GM12878 (cell line): ENCODE measurements around the gene ITLN1. TPM values are rescaled to one million over a fixed set of nuclear protein-coding genes. Genes with fewer than 3 reads are reported as not detected.

Experiments
- ATAC-seq: fragments of 200-7000 bp; cut with Tn5 transposase; 3 replicates; pipeline ENCODE4 v1.9.1; 2020; ENCODE audit warnings: mild to moderate bottlenecking, moderate library complexity
- BruUV-seq: library from RNA; stranded (reverse); fragments of 400-500 nt; replicated peaks from 2 replicates; lab custom pipeline; 2021; lab: Mats Ljungman, UMichigan
- CTCF ChIA-PET: fragments of 300-600 bp; sonication (Branson Sonifier 250); formaldehyde crosslinking; extraction: SDS; loops from one replicate; lab custom pipeline; 2021; ENCODE audit warnings: inconsistent platforms; lab: Yijun Ruan, JAX
- POLR2A ChIA-PET: fragments of 350-600 bp; formaldehyde crosslinking; extraction: SDS; loops from one replicate; lab custom pipeline; 2021; ENCODE audit warnings: inconsistent platforms; lab: Charles Lee
- RAD21 ChIA-PET: fragments of 300-600 bp; sonication (Branson Sonifier 250); formaldehyde crosslinking; loops from one replicate; lab custom pipeline; 2023; ENCODE audit warnings: antibody characterized with exemption; ENCODE audit not compliant: unreplicated experiment; lab: Charles Lee
- SMC1A ChIA-PET: fragments of 300-600 bp; sonication (Branson Sonifier 250); formaldehyde crosslinking; loops from one replicate; lab custom pipeline; 2023; ENCODE audit not compliant: unreplicated experiment, uncharacterized antibody; lab: Charles Lee
- DNase-seq: peaks from one replicate; pipeline ENCODE4 v3.0.0-alpha.2; 2011; ENCODE audit warnings: low read depth, low spot score
- FAIRE-seq: peaks from 3 replicates; lab custom pipeline; 2011; peaks lifted over from hg19 to GRCh38; lab: Jason Lieb, UNC
- H2AFZ ChIP-seq: 2 replicates; pipeline ENCODE4 v1.6.0; 2011; ENCODE audit warnings: low read depth, low read length, control low read depth; ENCODE audit not compliant: control insufficient read depth
- H3K27ac ChIP-seq: 2 replicates; pipeline ENCODE4 v1.5.1; 2011; ENCODE audit warnings: control low read depth; ENCODE audit not compliant: control insufficient read depth, insufficient read depth
- H3K27me3 ChIP-seq, 2 experiments: replicated peaks in 1 of 2; 2 replicates each; pipeline versions ENCODE4 v1.6.0 to v1.6.1; 2011; ENCODE audit warnings: low read length in 1 of 2; ENCODE audit not compliant: control insufficient read depth in 2 of 2, insufficient read depth in 2 of 2
- H3K36me3 ChIP-seq, 2 experiments: 2 replicates each; pipeline ENCODE4 v1.5.1; 2011; ENCODE audit warnings: low read length in 1 of 2; ENCODE audit not compliant: control insufficient read depth in 2 of 2, insufficient read depth in 2 of 2
- H3K4me1 ChIP-seq: 2 replicates; pipeline ENCODE4 v1.6.1; 2011; ENCODE audit warnings: mild to moderate bottlenecking, low read length, moderate library complexity, mixed read lengths; ENCODE audit not compliant: control insufficient read depth, insufficient read depth
- H3K4me2 ChIP-seq: 2 replicates; pipeline ENCODE4 v1.6.0; 2011; ENCODE audit warnings: control low read depth; ENCODE audit not compliant: control insufficient read depth, insufficient read depth
- H3K4me3 ChIP-seq: fragments of 200-600 bp; sonication (generic); 2 replicates; pipeline ENCODE4 v1.5.1; 2016
- H3K79me2 ChIP-seq: 2 replicates; pipeline ENCODE4 v1.6.0; 2011; ENCODE audit warnings: low read length; ENCODE audit not compliant: control insufficient read depth, insufficient read depth
- H3K9ac ChIP-seq: 2 replicates; pipeline ENCODE4 v1.8.0; 2011; ENCODE audit warnings: low read length, control low read depth, mixed read lengths; ENCODE audit not compliant: control insufficient read depth, insufficient read depth
- H3K9me3 ChIP-seq: replicated peaks from 3 replicates; pipeline ENCODE4 v1.5.1; 2011; ENCODE audit warnings: mild to moderate bottlenecking, low read length; ENCODE audit not compliant: control insufficient read depth, insufficient read depth
- H4K20me1 ChIP-seq: 2 replicates; pipeline ENCODE4 v1.6.0; 2011; ENCODE audit not compliant: control insufficient read depth, insufficient read depth
- EZH2 ChIP-seq: IDR thresholded peaks from 2 replicates; pipeline ENCODE4 v1.6.1; 2012; ENCODE audit warnings: low read depth, mild to moderate bottlenecking, control low read depth, inconsistent platforms, low read length, borderline replicate concordance; ENCODE audit not compliant: control insufficient read depth
- POLR2A ChIP-seq: IDR thresholded peaks from 2 replicates; pipeline ENCODE4 v1.6.1; 2011; ENCODE audit warnings: low read depth, mild to moderate bottlenecking, low read length
- RBBP5 ChIP-seq: fragments of 200-600 bp; sonication (generic); conservative IDR thresholded peaks from 2 replicates; pipeline ENCODE4 v1.6.1; 2016
- SMAD1 ChIP-seq: fragments of 450-650 bp; IDR thresholded peaks from 2 replicates; pipeline ENCODE4 v1.6.1; 2018; ENCODE audit warnings: mild to moderate bottlenecking, low read depth; ENCODE audit not compliant: partially characterized antibody
- ZNF207 ChIP-seq: fragments of 450-650 bp; IDR thresholded peaks from 2 replicates; pipeline ENCODE4 v1.6.1; 2014; ENCODE audit warnings: antibody characterized with exemption, mild to moderate bottlenecking, borderline replicate concordance
- ZNF274 ChIP-seq: IDR thresholded peaks from one replicate; pipeline ENCODE4 v1.8.0; 2011; ENCODE audit not compliant: insufficient read length, insufficient read depth
- WGBS: methylation state at CpG from one replicate; pipeline ENCODE4 v1.1.6; 2016; ENCODE audit warnings: low lambda C conversion rate; ENCODE audit not compliant: insufficient replicate concordance, insufficient coverage; ENCODE audit errors: missing lambda C conversion rate; 5-methylcytosine and 5-hydroxymethylcytosine counted together
- in situ Hi-C: fragments of 300-500 bp; cut with MboI; formaldehyde crosslinking; loops from 9 replicates; pipeline ENCODE4 v1.14.3; 2018; ENCODE audit warnings: mixed read lengths
- intact Hi-C: fragments of 100-400 bp; cut with micrococcal nuclease; formaldehyde crosslinking; loops from one replicate; pipeline ENCODE4 v1.14.2; 2022; ENCODE audit not compliant: unreplicated experiment
- polyA plus RNA-seq, 11 experiments: library from polyadenylated mRNA; depleted of rRNA in 4 of 11; unstranded in 6 of 11; stranded (reverse) in 5 of 11; fragments of >200 nt; fragmentation: Nextera tagmentation in 4 of 11; fragmentation: Illumina TruSeq in 1 of 11; extraction: Ambion mirVana in 4 of 11; extraction: Trizol in 1 of 11; gene quantifications; 1 replicate in 1 of 11; 2 replicates in 10 of 11; pipeline versions ENCODE4 v1.2.1 to v1.2.3, GENCODE V29; 2011 to 2016; ENCODE audit warnings: inconsistent platforms in 2 of 11, missing spikeins in 2 of 11, low read depth in 1 of 11
- total RNA-seq, 4 experiments: library from RNA; depleted of rRNA in 3 of 4; stranded (reverse); fragments of >200 nt in 3 of 4; fragmentation: Illumina TruSeq in 1 of 4; extraction: Trizol in 1 of 4; gene quantifications; 2 replicates each; pipeline versions ENCODE4 v1.2.1 to v1.2.3, GENCODE V29; 2013 to 2021
- TF ChIP-seq, protein P1 (sequence below): IDR thresholded peaks from 2 replicates; pipeline ENCODE4 v1.6.1; 2012; ENCODE audit warnings: low read depth, low read length, improper control_type of control experiment
- TF ChIP-seq, protein P2 (sequence below): fragments of 450-650 bp; conservative IDR thresholded peaks from 2 replicates; pipeline ENCODE4 v1.6.1; 2017; ENCODE audit warnings: mild to moderate bottlenecking, moderate library complexity
- TF ChIP-seq, protein P3 (sequence below): fragments of 450-650 bp; IDR thresholded peaks from 2 replicates; pipeline ENCODE4 v1.6.1; 2018; ENCODE audit warnings: mild to moderate bottlenecking, low read depth, moderate library complexity; ENCODE audit not compliant: partially characterized antibody
- TF ChIP-seq, protein P4 (sequence below): IDR thresholded peaks from 2 replicates; pipeline ENCODE4 v1.6.1; 2012; ENCODE audit warnings: improper control_type of control experiment, low read depth, low read length; ENCODE audit not compliant: insufficient replicate concordance

Gene ITLN1
- total and polyA plus RNA-seq, 10 of the 15 experiments (the other 5 are each of a cell fraction or from before 2014, with no cell fraction given): not detected

DNA sequence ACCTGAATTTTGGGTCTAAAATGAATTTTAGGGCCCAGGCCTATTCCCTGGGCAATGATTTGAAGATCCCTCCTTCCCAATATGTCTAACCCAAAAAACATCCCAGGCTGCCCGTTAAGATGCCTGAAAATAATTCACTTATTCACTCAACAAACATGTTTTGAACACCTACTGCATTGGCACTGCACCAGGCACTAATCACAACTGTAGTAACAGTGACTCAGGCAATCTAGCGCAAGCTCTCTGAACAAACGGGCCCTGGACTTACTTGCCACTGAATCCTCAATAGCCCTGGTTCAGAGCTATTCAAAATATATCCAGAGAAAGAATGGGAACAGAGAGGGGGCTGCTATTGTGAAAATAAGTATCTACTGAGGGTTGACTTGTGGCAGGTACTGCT lies 26.5 kb downstream of the ITLN1 start:
- no peak for FAIRE-seq
- H3K4me1 ChIP-seq: peaks cover 26% of the 10 kb centered on the region
- no peaks in the 10 kb centered on the region for H3K79me2 ChIP-seq
- no peak overlapping the region for H3K9ac ChIP-seq
- BruUV-seq: no TSS peak
- SMC1A ChIA-PET: interaction anchor here (0.6 to 13.7 kb wide), 10 partner anchors 8 to 187 kb away, joined by 3 to 229 read pairs (median 3); partner anchors contain the start of gene USF1
- in situ Hi-C loops (no loop called here), intact Hi-C loops (no loop called here)
- DNase-seq: no peak
- RAD21 ChIA-PET: interaction anchor here (0.6 to 1.4 kb wide), 7 partner anchors 8 to 131 kb away, joined by 3 to 5 read pairs (median 4); no protein-coding TSS in a partner anchor
- H3K9me3 ChIP-seq: no peaks in the 10 kb centered on the region
- ATAC-seq: no peak
- no peaks in the 10 kb centered on the region; a peak in 1 of 4 replicates for H3K36me3 ChIP-seq
- no peaks in the 10 kb centered on the region for H3K27me3 ChIP-seq
- no peak overlapping the region for H3K4me2 ChIP-seq
- no peak overlapping the region for H3K27ac ChIP-seq
- no peaks in the 10 kb centered on the region for H4K20me1 ChIP-seq
- CTCF ChIA-PET: interaction anchor here (1.0 to 5.9 kb wide), 5 partner anchors 8 to 132 kb away, joined by 3 to 38 read pairs (median 8); partner anchors contain the start of gene ITLN2
- 57% methylated on average over 3 of the region's 3 CpGs for WGBS
- no peak overlapping the region for H3K4me3 ChIP-seq
- POLR2A ChIA-PET: interaction anchor here (0.6 to 1.6 kb wide), 6 partner anchors 10 to 147 kb away, joined by 3 to 4 read pairs (median 4); partner anchors contain the start of gene CD48
- no peak overlapping the region for H2AFZ ChIP-seq
- TF ChIP-seq, protein P1, sequence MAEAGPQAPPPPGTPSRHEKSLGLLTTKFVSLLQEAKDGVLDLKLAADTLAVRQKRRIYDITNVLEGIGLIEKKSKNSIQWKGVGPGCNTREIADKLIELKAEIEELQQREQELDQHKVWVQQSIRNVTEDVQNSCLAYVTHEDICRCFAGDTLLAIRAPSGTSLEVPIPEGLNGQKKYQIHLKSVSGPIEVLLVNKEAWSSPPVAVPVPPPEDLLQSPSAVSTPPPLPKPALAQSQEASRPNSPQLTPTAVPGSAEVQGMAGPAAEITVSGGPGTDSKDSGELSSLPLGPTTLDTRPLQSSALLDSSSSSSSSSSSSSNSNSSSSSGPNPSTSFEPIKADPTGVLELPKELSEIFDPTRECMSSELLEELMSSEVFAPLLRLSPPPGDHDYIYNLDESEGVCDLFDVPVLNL: no peak
- no peak for TF ChIP-seq ZNF207
- no peak for TF ChIP-seq POLR2A
- TF ChIP-seq, protein P2, sequence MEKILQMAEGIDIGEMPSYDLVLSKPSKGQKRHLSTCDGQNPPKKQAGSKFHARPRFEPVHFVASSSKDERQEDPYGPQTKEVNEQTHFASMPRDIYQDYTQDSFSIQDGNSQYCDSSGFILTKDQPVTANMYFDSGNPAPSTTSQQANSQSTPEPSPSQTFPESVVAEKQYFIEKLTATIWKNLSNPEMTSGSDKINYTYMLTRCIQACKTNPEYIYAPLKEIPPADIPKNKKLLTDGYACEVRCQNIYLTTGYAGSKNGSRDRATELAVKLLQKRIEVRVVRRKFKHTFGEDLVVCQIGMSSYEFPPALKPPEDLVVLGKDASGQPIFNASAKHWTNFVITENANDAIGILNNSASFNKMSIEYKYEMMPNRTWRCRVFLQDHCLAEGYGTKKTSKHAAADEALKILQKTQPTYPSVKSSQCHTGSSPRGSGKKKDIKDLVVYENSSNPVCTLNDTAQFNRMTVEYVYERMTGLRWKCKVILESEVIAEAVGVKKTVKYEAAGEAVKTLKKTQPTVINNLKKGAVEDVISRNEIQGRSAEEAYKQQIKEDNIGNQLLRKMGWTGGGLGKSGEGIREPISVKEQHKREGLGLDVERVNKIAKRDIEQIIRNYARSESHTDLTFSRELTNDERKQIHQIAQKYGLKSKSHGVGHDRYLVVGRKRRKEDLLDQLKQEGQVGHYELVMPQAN: no peak
- TF ChIP-seq, protein P3, sequence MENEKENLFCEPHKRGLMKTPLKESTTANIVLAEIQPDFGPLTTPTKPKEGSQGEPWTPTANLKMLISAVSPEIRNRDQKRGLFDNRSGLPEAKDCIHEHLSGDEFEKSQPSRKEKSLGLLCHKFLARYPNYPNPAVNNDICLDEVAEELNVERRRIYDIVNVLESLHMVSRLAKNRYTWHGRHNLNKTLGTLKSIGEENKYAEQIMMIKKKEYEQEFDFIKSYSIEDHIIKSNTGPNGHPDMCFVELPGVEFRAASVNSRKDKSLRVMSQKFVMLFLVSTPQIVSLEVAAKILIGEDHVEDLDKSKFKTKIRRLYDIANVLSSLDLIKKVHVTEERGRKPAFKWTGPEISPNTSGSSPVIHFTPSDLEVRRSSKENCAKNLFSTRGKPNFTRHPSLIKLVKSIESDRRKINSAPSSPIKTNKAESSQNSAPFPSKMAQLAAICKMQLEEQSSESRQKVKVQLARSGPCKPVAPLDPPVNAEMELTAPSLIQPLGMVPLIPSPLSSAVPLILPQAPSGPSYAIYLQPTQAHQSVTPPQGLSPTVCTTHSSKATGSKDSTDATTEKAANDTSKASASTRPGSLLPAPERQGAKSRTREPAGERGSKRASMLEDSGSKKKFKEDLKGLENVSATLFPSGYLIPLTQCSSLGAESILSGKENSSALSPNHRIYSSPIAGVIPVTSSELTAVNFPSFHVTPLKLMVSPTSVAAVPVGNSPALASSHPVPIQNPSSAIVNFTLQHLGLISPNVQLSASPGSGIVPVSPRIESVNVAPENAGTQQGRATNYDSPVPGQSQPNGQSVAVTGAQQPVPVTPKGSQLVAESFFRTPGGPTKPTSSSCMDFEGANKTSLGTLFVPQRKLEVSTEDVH: no peak
- TF ChIP-seq ZNF274: no peak
- no peak for TF ChIP-seq RBBP5
- TF ChIP-seq EZH2: no peak
- TF ChIP-seq, protein P4, sequence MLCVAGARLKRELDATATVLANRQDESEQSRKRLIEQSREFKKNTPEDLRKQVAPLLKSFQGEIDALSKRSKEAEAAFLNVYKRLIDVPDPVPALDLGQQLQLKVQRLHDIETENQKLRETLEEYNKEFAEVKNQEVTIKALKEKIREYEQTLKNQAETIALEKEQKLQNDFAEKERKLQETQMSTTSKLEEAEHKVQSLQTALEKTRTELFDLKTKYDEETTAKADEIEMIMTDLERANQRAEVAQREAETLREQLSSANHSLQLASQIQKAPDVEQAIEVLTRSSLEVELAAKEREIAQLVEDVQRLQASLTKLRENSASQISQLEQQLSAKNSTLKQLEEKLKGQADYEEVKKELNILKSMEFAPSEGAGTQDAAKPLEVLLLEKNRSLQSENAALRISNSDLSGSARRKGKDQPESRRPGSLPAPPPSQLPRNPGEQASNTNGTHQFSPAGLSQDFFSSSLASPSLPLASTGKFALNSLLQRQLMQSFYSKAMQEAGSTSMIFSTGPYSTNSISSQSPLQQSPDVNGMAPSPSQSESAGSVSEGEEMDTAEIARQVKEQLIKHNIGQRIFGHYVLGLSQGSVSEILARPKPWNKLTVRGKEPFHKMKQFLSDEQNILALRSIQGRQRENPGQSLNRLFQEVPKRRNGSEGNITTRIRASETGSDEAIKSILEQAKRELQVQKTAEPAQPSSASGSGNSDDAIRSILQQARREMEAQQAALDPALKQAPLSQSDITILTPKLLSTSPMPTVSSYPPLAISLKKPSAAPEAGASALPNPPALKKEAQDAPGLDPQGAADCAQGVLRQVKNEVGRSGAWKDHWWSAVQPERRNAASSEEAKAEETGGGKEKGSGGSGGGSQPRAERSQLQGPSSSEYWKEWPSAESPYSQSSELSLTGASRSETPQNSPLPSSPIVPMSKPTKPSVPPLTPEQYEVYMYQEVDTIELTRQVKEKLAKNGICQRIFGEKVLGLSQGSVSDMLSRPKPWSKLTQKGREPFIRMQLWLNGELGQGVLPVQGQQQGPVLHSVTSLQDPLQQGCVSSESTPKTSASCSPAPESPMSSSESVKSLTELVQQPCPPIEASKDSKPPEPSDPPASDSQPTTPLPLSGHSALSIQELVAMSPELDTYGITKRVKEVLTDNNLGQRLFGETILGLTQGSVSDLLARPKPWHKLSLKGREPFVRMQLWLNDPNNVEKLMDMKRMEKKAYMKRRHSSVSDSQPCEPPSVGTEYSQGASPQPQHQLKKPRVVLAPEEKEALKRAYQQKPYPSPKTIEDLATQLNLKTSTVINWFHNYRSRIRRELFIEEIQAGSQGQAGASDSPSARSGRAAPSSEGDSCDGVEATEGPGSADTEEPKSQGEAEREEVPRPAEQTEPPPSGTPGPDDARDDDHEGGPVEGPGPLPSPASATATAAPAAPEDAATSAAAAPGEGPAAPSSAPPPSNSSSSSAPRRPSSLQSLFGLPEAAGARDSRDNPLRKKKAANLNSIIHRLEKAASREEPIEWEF: no peak
- no peak for TF ChIP-seq SMAD1
